ENCODE data around the gene CCDC33.

The CCDC33 gene

DNA sequence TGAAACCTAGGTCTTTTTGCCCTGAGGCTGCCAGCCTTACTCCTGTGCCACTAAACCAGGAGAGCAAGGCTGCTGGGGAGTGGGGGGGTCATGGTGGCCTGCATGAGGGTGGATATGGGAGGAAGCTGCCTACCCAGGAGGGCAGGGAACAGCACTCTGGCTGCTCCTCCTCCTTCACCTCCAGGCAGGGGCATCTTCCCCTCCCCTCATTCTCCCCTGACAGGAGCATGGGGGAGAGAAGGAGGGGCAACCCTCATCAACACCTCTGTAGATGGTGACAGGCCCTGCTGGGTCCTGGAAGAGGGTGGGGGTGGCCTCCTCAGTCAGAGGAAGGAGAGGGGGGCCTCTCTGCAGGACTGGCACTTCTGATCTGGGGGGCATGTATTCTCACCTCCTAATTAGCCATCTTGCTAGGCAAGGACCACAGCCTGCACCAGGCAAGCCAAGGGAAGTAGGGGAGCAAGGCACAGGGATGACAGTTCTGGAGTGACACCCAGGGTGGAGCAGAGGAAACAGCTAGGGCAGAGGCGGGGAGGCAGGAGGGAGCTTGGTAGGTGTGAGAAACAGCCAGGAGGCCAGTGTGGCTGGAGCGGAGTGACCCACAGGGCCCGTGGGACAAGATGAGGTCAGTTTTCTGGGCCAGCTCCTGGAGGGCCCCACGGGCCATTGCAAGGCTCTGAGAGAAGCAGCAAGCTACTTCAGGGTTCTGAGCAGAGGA lies 4.9 kb downstream of the CCDC33 start:
- Histone ChIP-seq H3K4me1 (ENCODE audit: insufficient read depth, insufficient read length) (peaks cover 37% of the 10 kb centered on the region), H3K27me3 (ENCODE audit: insufficient read depth, insufficient read length) (peaks cover 17% of the 10 kb centered on the region), H3K9me3 (ENCODE audit: insufficient read depth, low read length) (no peaks in the 10 kb centered on the region), H3K36me3 (ENCODE audit: insufficient read depth, insufficient read length, low read length) (no peaks in the 10 kb centered on the region), H3K4me3 (ENCODE audit: insufficient read length, low read depth) (no peak overlapping the region), H3K9ac (ENCODE audit: insufficient read length, low read depth) (no peak overlapping the region)
- no peak for DNase-seq (ENCODE audit: low read depth, low spot score)
- no peak for TF ChIP-seq ZNF274 (IDR thresholded peaks at IDR 0.05; ENCODE audit: low read depth, low read length)

DNA sequence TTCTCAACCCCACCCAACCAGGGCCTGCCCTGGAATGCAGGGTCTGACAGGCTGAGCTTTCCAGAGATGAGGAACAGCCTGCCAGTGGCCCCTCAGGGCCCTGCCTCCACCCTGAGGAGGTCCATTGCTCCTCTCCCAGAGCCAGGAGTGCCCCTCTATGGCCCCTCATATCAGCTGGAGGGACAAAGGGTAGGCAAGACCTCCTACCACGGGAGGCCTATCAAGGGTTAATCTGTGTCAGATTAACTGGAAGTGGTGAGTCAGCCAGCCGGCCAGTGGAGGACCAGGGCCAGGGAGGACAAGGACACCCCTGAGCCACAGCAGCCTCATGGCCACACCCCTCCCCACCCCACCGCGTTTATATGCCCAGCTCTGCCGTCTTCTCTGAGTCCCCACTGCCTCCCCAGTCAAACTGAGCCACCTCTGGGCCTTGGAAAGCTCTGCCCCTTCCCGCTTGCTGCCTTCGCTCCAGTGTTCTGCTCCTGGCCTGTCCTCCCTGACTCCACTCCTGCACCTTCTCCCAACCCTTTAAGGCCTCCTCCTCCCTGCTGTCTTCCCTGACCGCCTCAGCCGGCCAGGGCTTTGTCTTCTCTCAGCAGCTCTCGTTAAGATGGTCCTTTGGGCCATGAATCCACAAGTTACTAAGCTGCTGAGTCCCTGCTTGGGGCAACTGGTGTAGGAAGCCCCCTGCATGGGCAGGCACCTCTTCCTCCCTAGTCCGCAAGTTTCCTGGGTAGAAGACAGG lies 6.5 kb downstream of the CCDC33 start:
- no peak for DNase-seq (ENCODE audit: low read depth, low spot score)
- Histone ChIP-seq H3K27me3 (ENCODE audit: insufficient read depth, insufficient read length) (peaks cover 16% of the 10 kb centered on the region), H3K4me3 (ENCODE audit: insufficient read length, low read depth) (no peak overlapping the region), H3K9me3 (ENCODE audit: insufficient read depth, low read length) (no peaks in the 10 kb centered on the region), H3K4me1 (ENCODE audit: insufficient read depth, insufficient read length) (peaks cover 37% of the 10 kb centered on the region), H3K9ac (ENCODE audit: insufficient read length, low read depth) (no peak overlapping the region), H3K36me3 (ENCODE audit: insufficient read depth, insufficient read length, low read length) (no peaks in the 10 kb centered on the region)
- TF ChIP-seq YY1 (IDR thresholded peaks at IDR 0.05; ENCODE audit: insufficient read depth, insufficient read length) (no peak), ZNF274 (IDR thresholded peaks at IDR 0.05; ENCODE audit: low read depth, low read length) (no peak), SUZ12 (IDR thresholded peaks at IDR 0.05; ENCODE audit: extremely low read depth, insufficient read depth, insufficient read length) (no peak)

DNA sequence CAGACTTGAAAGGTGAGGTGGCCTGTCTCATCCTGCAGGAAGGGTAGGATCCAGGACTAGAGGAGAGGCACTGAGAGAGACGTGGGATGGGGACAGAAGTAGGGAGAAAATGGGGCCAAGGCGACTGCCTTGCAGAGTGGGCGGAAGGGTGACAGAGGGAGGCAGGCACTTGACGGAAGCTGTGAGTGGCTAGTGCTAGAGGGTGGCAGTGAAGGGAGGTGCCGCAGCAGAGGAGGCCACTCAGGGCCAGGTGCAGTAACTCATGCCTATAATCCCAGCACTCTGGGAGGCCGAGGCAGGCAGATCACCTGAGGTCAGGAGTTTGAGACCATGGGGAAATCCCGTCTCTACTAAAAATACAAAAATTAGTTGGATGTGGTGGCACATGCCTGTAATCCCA lies 7.3 kb downstream of the CCDC33 start:
- H3K9me3 ChIP-seq (ENCODE audit: insufficient read depth, low read length) = no peaks in the 10 kb centered on the region
- no peak for DNase-seq (ENCODE audit: low read depth, low spot score)
- no peak for TF ChIP-seq SUZ12 (IDR thresholded peaks at IDR 0.05; ENCODE audit: extremely low read depth, insufficient read depth, insufficient read length)
- TF ChIP-seq YY1 (IDR thresholded peaks at IDR 0.05; ENCODE audit: insufficient read depth, insufficient read length) = no peak
- peaks cover 16% of the 10 kb centered on the region for H3K27me3 ChIP-seq (ENCODE audit: insufficient read depth, insufficient read length)
- peaks cover 37% of the 10 kb centered on the region for H3K4me1 ChIP-seq (ENCODE audit: insufficient read depth, insufficient read length)
- no peaks in the 10 kb centered on the region for H3K36me3 ChIP-seq (ENCODE audit: insufficient read depth, insufficient read length, low read length)
- H3K9ac ChIP-seq (ENCODE audit: insufficient read length, low read depth) = no peak overlapping the region
- H3K4me3 ChIP-seq (ENCODE audit: insufficient read length, low read depth) = no peak overlapping the region

DNA sequence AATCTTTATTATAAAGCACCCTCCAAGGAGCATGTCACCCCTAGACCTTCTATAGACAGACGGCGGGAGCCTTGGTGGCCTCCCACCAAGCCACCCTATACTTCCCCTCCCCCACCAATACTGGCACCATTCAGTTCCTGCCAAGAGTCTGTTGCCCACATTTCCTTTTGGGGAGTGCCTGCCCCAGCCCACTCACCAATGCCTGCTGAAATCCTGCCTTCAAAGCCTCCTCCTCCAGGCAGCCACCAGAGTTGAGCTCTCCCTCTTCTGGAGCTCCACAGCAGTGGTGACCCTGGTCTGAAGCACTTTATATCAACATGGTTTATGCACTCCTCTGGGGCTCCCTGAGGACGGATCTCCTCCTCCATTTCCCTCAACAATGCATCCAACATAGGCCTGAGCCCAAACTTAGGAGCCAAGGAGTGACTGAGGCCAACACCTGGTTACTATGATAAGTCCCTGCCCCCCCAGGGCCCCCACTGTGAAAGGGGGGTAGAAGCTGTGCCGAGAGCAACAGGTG lies 8.8 kb downstream of the CCDC33 start:
- Histone ChIP-seq H3K9me3 (ENCODE audit: insufficient read depth, low read length) (no peaks in the 10 kb centered on the region), H3K4me3 (ENCODE audit: insufficient read length, low read depth) (no peak overlapping the region), H3K36me3 (ENCODE audit: insufficient read depth, insufficient read length, low read length) (no peaks in the 10 kb centered on the region), H3K27me3 (ENCODE audit: insufficient read depth, insufficient read length) (peaks cover 17% of the 10 kb centered on the region), H3K4me1 (ENCODE audit: insufficient read depth, insufficient read length) (peaks cover 24% of the 10 kb centered on the region), H3K9ac (ENCODE audit: insufficient read length, low read depth) (no peak overlapping the region)
- TF ChIP-seq YY1 (IDR thresholded peaks at IDR 0.05; ENCODE audit: insufficient read depth, insufficient read length) (no peak), SUZ12 (IDR thresholded peaks at IDR 0.05; ENCODE audit: extremely low read depth, insufficient read depth, insufficient read length) (no peak), ZNF274 (IDR thresholded peaks at IDR 0.05; ENCODE audit: low read depth, low read length) (no peak)
- DNase-seq (ENCODE audit: low read depth, low spot score) = no peak

DNA sequence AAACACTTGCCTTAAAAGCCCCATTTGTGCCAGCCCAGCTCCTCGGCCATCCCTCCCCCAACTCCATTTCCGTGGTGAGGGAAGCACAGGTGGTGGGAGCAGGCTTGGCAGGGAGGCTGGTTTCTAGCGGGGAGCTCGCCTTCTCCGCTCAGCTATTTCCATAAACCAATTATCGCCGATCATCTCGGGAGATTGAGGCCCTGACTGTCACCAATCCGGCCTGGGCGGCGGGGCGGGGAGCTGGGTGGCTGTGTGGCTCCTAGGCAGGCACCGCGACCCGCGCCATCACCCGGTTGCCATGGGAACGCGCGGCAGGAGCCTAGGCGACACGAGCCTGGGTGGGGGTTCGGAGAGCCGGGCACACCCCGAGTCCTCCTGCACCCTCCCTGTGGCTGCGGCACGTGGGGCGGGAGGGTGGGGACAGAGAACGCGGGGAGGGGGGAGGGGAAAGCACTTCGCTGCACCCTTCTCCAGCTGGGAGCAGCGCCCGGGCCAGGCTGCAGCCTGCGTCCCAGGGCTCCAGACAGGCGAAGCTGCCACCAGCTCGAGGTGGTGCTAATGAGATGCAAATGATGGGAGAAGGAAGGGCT lies 9.3 kb downstream of the CCDC33 start:
- no peak overlapping the region for H3K4me3 ChIP-seq (ENCODE audit: insufficient read length, low read depth)
- TF ChIP-seq YY1 (IDR thresholded peaks at IDR 0.05; ENCODE audit: insufficient read depth, insufficient read length) (no peak), SUZ12 (IDR thresholded peaks at IDR 0.05; ENCODE audit: extremely low read depth, insufficient read depth, insufficient read length) (no peak), ZNF274 (IDR thresholded peaks at IDR 0.05; ENCODE audit: low read depth, low read length) (no peak)
- DNase-seq (ENCODE audit: low read depth, low spot score) = no peak
- peaks cover 20% of the 10 kb centered on the region for H3K27me3 ChIP-seq (ENCODE audit: insufficient read depth, insufficient read length)
- H3K36me3 ChIP-seq (ENCODE audit: insufficient read depth, insufficient read length, low read length) = no peaks in the 10 kb centered on the region
- H3K4me1 ChIP-seq (ENCODE audit: insufficient read depth, insufficient read length) = peaks cover 19% of the 10 kb centered on the region
- H3K9ac ChIP-seq (ENCODE audit: insufficient read length, low read depth) = no peak overlapping the region
- no peaks in the 10 kb centered on the region for H3K9me3 ChIP-seq (ENCODE audit: insufficient read depth, low read length)

DNA sequence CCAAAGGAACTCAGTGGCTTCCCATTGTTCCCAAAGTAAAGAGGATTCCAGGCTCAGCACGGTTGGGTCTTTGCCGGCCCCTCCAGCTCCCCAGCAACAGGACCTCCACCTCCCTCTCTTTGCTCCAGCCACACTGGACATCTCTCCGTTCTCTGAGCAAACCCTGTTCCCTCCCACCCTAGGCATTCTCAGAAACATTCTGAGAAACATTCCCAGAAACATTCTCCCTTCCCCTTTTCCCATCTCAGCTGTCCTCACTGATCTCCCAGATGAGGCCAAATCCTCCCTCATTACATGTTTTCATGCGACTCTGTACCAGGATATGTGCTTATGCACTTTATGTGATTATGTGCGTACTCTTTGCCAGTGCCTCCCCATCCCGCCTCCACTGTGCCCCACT lies 14.1 kb downstream of the CCDC33 start:
- peaks cover 19% of the 10 kb centered on the region for H3K27me3 ChIP-seq (ENCODE audit: insufficient read depth, insufficient read length)
- no peak for TF ChIP-seq YY1 (IDR thresholded peaks at IDR 0.05; ENCODE audit: insufficient read depth, insufficient read length)
- no peak for TF ChIP-seq ZNF274 (IDR thresholded peaks at IDR 0.05; ENCODE audit: low read depth, low read length)
- TF ChIP-seq SUZ12 (IDR thresholded peaks at IDR 0.05; ENCODE audit: extremely low read depth, insufficient read depth, insufficient read length) = no peak
- H3K9me3 ChIP-seq (ENCODE audit: insufficient read depth, low read length) = no peaks in the 10 kb centered on the region
- H3K9ac ChIP-seq (ENCODE audit: insufficient read length, low read depth) = no peak overlapping the region
- H3K36me3 ChIP-seq (ENCODE audit: insufficient read depth, insufficient read length, low read length) = no peaks in the 10 kb centered on the region
- DNase-seq (ENCODE audit: low read depth, low spot score) = no peak
- no peak overlapping the region for H3K4me3 ChIP-seq (ENCODE audit: insufficient read length, low read depth)
- H3K4me1 ChIP-seq (ENCODE audit: insufficient read depth, insufficient read length) = peaks cover 10% of the 10 kb centered on the region

DNA sequence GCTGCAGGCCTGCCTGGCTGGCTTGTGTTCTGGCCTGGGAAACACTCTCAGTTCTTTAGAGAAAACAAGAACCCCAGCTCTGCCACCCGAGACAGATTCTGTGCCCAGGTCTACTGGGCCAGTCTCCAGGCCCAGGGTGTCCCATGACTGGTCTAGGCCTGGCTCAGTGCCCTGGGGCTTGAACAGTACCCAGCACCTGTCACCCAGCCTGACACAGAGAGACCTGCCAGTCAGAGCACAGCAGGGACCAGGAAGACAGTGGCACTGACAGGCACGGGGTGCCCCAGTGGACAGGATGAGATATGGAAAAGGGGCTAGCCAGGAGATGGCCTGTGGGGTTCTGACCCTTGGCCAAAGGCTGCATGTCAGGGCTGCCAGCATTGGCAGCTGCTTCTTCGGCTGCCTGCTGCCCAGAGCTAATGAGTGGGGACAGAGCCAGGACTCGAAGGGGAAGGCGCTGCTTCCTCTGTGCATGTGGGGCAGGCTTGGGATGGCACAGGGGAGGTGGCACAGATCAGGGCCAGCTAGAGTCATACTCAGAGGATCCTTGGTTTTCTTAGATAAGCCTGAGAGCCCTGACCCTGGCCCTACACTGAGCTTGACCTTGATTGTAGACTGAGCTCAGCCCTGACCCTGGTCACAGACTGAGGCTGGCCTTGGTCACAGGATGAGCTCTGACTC lies 15.1 kb downstream of the CCDC33 start:
- TF ChIP-seq SUZ12 (IDR thresholded peaks at IDR 0.05; ENCODE audit: extremely low read depth, insufficient read depth, insufficient read length) = no peak
- no peak for TF ChIP-seq YY1 (IDR thresholded peaks at IDR 0.05; ENCODE audit: insufficient read depth, insufficient read length)
- TF ChIP-seq ZNF274 (IDR thresholded peaks at IDR 0.05; ENCODE audit: low read depth, low read length) = no peak
- peaks cover 10% of the 10 kb centered on the region for H3K4me1 ChIP-seq (ENCODE audit: insufficient read depth, insufficient read length)
- peaks cover 24% of the 10 kb centered on the region for H3K27me3 ChIP-seq (ENCODE audit: insufficient read depth, insufficient read length)
- H3K4me3 ChIP-seq (ENCODE audit: insufficient read length, low read depth) = no peak overlapping the region
- H3K9me3 ChIP-seq (ENCODE audit: insufficient read depth, low read length) = no peaks in the 10 kb centered on the region
- no peaks in the 10 kb centered on the region for H3K36me3 ChIP-seq (ENCODE audit: insufficient read depth, insufficient read length, low read length)
- DNase-seq (ENCODE audit: low read depth, low spot score) = no peak
- no peak overlapping the region for H3K9ac ChIP-seq (ENCODE audit: insufficient read length, low read depth)
